K562 (cell line): ENCODE data around the gene CD52.

Source experiments
- POLR2A ChIP-seq: fragments of 450-650 bp; conservative IDR thresholded peaks from 2 replicates; pipeline ENCODE4 v1.6.1; 2016
- RCOR1 ChIP-seq, 2 experiments: IDR thresholded peaks; 2 replicates each; pipeline ENCODE4 v1.6.1; 2012; ENCODE audit warnings: low read depth in 2 of 2, low read length in 2 of 2, borderline replicate concordance in 1 of 2, improper control_type of control experiment in 1 of 2

DNA sequence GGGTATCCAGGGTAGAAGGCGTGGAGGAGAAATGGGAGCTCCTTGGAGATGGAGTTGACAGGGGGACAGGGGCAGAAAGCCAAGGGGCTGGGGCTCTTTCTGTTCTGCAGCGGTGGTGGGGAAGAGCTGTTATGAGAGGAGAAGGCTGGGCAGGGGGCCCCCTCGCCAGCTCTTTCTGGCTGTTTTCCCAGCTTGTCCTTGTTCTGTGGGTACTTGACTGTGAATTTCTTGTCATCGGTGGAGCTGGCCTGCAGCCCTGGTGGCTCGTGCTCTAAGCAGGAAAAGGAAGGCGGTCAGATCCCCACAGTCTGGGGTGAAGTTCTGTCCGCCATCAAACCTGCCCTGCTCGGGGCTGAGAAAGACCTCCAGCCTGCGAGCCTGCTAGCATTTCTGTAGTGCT, 47.2 kb downstream of the CD52 start:
- no peak for TF ChIP-seq POLR2A
- TF ChIP-seq RCOR1 (IDR thresholded peaks at IDR 0.05; ENCODE audit: borderline replicate concordance in 1 of 2, low read depth in 2 of 2, low read length in 2 of 2): no peak
